Body of pancreas (tissue), 4 donors: ENCODE results near the gene RIMS1. TPM values are rescaled to one million over a fixed set of nuclear protein-coding genes. Genes with fewer than 3 reads are reported as not detected.

Experiments
- ATAC-seq: fragments of 150-250 bp; one replicate; pipeline ENCODE4 v1.9.1; 2016
- DNase-seq, 4 donors: peaks; one replicate each; pipeline ENCODE4 v3.0.0-alpha.2; 2019
- H3K27ac ChIP-seq, 4 donors: fragments of 200-600 bp; sonication (generic); 1 replicate in 3 of 4; 2 replicates in 1 of 4; pipeline versions ENCODE4 v1.5.1 to v1.6.1; 2016 to 2019; ENCODE audit warnings: mild to moderate bottlenecking in 1 of 4, mixed read lengths in 1 of 4, moderate library complexity in 1 of 4
- H3K27me3 ChIP-seq, 2 donors: fragments of 200-600 bp; sonication (generic); one replicate each; pipeline ENCODE4 v1.6.0; 2016; ENCODE audit warnings: mild to moderate bottlenecking in 1 of 2
- H3K36me3 ChIP-seq, 2 donors: fragments of 200-600 bp; sonication (generic); replicated peaks in 1 of 2; 2 replicates each; pipeline ENCODE4 v1.5.1; 2016; ENCODE audit warnings: low read depth in 2 of 2; ENCODE audit not compliant: insufficient read depth in 1 of 2
- H3K4me1 ChIP-seq: fragments of 200-600 bp; sonication (generic); one replicate; pipeline ENCODE4 v1.6.0; 2016
- H3K4me3 ChIP-seq, 2 donors: fragments of 200-600 bp; sonication (generic); 1 replicate in 1 of 2; 2 replicates in 1 of 2; pipeline ENCODE4 v1.5.1; 2016 to 2019
- H3K9me3 ChIP-seq, 3 donors: fragments of 200-600 bp; sonication (generic); 1 replicate in 2 of 3; 2 replicates in 1 of 3; pipeline ENCODE4 v1.5.1; 2016
- CTCF ChIP-seq, 7 experiments: fragments of 450-650 bp in 4 of 7; fragments of 200-600 bp in 3 of 7; sonication (generic) in 3 of 7; IDR thresholded peaks; one replicate each; pipeline ENCODE4 v1.5.1; 2016 to 2019; ENCODE audit warnings: antibody characterized with exemption in 7 of 7
- POLR2A ChIP-seq, 3 donors: fragments of 450-650 bp; IDR thresholded peaks; one replicate each; pipeline ENCODE4 v1.6.1; 2016; ENCODE audit warnings: antibody characterized with exemption in 3 of 3, mild to moderate bottlenecking in 2 of 3
- WGBS, 2 donors: methylation state at CpG; one replicate each; pipeline ENCODE4 v1.1.5; 2017; 5-methylcytosine and 5-hydroxymethylcytosine counted together
- intact Hi-C: fragments of 100-400 bp; cut with DNase I; formaldehyde crosslinking; loops from one replicate; pipeline ENCODE4 v1.15.1; 2023
- total RNA-seq, 2 donors: library from RNA; depleted of rRNA; stranded (reverse); fragments of >200 nt; gene quantifications; one replicate each; pipeline ENCODE4 v1.1.0, GENCODE V29; 2016

The RIMS1 gene
- total RNA-seq, 2 donors from 2014 or later = 0.78 to 5.9 TPM

DNA sequence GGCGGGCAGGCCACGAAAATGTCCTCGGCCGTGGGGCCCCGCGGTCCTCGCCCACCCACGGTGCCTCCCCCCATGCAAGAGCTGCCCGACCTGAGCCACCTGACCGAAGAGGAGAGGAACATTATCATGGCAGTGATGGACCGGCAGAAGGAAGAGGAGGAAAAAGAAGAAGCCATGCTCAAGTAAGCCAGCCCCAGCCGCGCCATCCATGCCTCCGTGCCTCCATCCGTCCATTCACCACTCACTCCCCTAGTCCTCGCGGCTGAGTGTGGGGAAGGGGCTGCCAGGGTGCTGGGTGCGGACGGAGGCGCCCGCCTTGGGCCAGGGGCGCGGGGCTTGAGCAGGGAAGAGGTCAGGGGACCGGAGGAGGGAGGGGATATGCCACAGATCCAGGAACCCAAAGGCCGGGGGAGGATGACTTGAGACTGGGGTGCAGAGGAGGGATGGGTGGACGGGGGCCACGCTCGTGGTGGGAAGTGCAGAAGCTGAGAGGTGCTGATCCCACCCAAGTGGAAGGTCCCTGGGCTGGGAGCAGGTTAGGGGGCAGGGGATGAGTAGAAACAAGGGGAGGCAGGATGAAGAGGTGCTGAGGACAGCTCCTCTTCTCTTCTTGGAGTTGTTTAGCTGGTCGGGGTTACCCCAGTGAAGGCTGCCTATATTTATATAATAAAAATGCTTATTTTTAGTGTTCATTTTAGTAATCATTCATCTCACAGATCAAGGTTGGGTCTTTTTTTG is 825 bp downstream of the RIMS1 start:
- no peaks in the 10 kb centered on the region for H3K9me3 ChIP-seq
- H3K36me3 ChIP-seq = no peaks in the 10 kb centered on the region
- DNase-seq (no peak), ATAC-seq (no peak)
- whole genome bisulfite sequencing, 2 donors = 4% methylated on average over 21 to 29 of the region's 29 CpGs
- intact Hi-C loops = no loop called here
- TF ChIP-seq CTCF (IDR thresholded peaks at IDR 0.05) (no peak), POLR2A (IDR thresholded peaks at IDR 0.05) (no peak)
- H3K4me1 ChIP-seq = peaks cover 6% of the 10 kb centered on the region
- H3K27ac ChIP-seq = no peak overlapping the region
- H3K27me3 ChIP-seq = no peaks in the 10 kb centered on the region
- H3K4me3 ChIP-seq = peak overlapping the region in 1 of 2 donors; percentile 30

- WGBS, 2 donors = 70 to 83% methylated on average over 2 of the region's 2 CpGs
- intact Hi-C loops = no loop called here
- ATAC-seq (no peak), DNase-seq (no peak)
- H3K4me3 ChIP-seq = no peak overlapping the region
- no peak overlapping the region for H3K27ac ChIP-seq
- H3K4me1 ChIP-seq = peaks cover 6% of the 10 kb centered on the region
- H3K27me3 ChIP-seq = no peaks in the 10 kb centered on the region
- TF ChIP-seq POLR2A (IDR thresholded peaks at IDR 0.05) (no peak), CTCF (IDR thresholded peaks at IDR 0.05) (no peak)
- no peaks in the 10 kb centered on the region for H3K36me3 ChIP-seq
- H3K9me3 ChIP-seq = no peaks in the 10 kb centered on the region
Measured at GRCh38 chr6:71887744-71888230, 1.4 kb downstream of the RIMS1 start.

DNA sequence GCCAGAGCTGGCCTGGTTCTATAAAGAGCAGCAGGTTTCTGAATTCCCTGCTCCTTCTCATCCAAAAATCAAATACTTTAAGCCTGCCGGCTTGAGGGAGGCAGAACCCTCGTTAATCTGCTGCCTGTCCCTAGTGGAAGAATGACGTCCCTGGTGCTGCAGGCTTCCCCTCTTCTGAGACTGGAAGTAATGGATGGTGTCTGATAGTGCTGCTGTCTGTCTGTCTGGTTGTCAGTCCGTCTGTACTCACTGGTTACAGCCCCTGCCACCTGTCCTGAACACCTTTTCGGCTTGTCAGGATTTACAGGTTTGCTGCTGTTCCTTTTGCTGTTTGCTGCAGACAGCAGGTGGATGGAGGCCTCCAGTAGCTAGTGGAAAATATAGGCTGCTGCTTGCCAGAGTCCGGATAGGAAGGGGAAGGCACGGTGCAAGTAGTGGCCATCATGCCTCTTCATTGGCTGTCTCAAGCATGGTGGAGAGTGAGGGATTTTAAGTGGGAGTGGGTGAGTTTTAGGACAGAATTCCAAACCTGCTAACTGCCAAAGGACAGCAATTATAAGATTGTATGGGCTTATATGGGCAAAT is 2.5 kb downstream of the RIMS1 start:
- no peak for ATAC-seq
- Histone ChIP-seq H3K4me1 (peaks cover 6% of the 10 kb centered on the region), H3K4me3 (no peak overlapping the region), H3K36me3 (no peaks in the 10 kb centered on the region), H3K27ac (no peak overlapping the region), H3K9me3 (no peaks in the 10 kb centered on the region), H3K27me3 (no peaks in the 10 kb centered on the region)
- 36 to 43% methylated on average over 7 of the region's 7 CpGs for WGBS, 2 donors
- intact Hi-C loops = no loop called here
- TF ChIP-seq POLR2A (IDR thresholded peaks at IDR 0.05) (no peak), CTCF (IDR thresholded peaks at IDR 0.05) (no peak)
- no peak for DNase-seq

- Histone ChIP-seq H3K4me3 (no peak overlapping the region), H3K27me3 (no peaks in the 10 kb centered on the region), H3K27ac (no peak overlapping the region), H3K9me3 (no peaks in the 10 kb centered on the region), H3K4me1 (peaks cover 6% of the 10 kb centered on the region), H3K36me3 (no peaks in the 10 kb centered on the region)
- 76 to 79% methylated on average over 1 of the region's 1 CpG for WGBS, 2 donors
- DNase-seq = no peak
- intact Hi-C loops = no loop called here
- no peak for ATAC-seq
- TF ChIP-seq POLR2A (IDR thresholded peaks at IDR 0.05) = no peak
- TF ChIP-seq CTCF (IDR thresholded peaks at IDR 0.05) = no peak
Measured at GRCh38 chr6:71889366-71889765, 3.0 kb downstream of the RIMS1 start.
